NCI-H2196 treated with DMSO at 0.1 percent for 48 hours (cell line): ENCODE results near the gene SPECC1L.

ENCODE experiments used
- DNase-seq: peaks from one replicate; lab custom pipeline; 2025; ENCODE audit not compliant: unreplicated experiment; lab: John Stamatoyannopoulos, UW

The SPECC1L gene

GRCh38 chr22:24358105-24358836 is 87.6 kb downstream of the SPECC1L start:
- DNase-seq: no peak

- no peak for DNase-seq
Measured at GRCh38 chr22:24359452-24360120, 89.0 kb downstream of the SPECC1L start.

- no peak for DNase-seq
Measured at GRCh38 chr22:24361976-24362646, 91.5 kb downstream of the SPECC1L start.

GRCh38 chr22:24363243-24363642 is 92.6 kb downstream of the SPECC1L start:
- DNase-seq: no peak

GRCh38 chr22:24366701-24367100 is 96.1 kb downstream of the SPECC1L start:
- no peak for DNase-seq

- no peak for DNase-seq
Measured at GRCh38 chr22:24367841-24368240, 97.2 kb downstream of the SPECC1L start.

GRCh38 chr22:24370401-24370800 is 99.8 kb downstream of the SPECC1L start:
- no peak for DNase-seq

GRCh38 chr22:24376002-24376401 is 105.4 kb downstream of the SPECC1L start:
- DNase-seq: no peak

GRCh38 chr22:24376586-24376985 is 106.0 kb downstream of the SPECC1L start:
- DNase-seq: no peak

- no peak for DNase-seq
Measured at GRCh38 chr22:24379536-24379935, 108.9 kb downstream of the SPECC1L start.

GRCh38 chr22:24380220-24380904 is 109.7 kb downstream of the SPECC1L start:
- no peak for DNase-seq

GRCh38 chr22:24380905-24381230 is 110.2 kb downstream of the SPECC1L start:
- no peak for DNase-seq

GRCh38 chr22:24383061-24383460 is 112.4 kb downstream of the SPECC1L start:
- DNase-seq: no peak

GRCh38 chr22:24384131-24384530 is 113.5 kb downstream of the SPECC1L start:
- no peak for DNase-seq

- no peak for DNase-seq
Measured at GRCh38 chr22:24386937-24387471, 116.4 kb downstream of the SPECC1L start.

GRCh38 chr22:24389680-24390079 is 119.0 kb downstream of the SPECC1L start:
- no peak for DNase-seq

- DNase-seq: no peak
Measured at GRCh38 chr22:24390156-24390555, 119.5 kb downstream of the SPECC1L start.

- no peak for DNase-seq
Measured at GRCh38 chr22:24390576-24390975, 119.9 kb downstream of the SPECC1L start.

- no peak for DNase-seq
Measured at GRCh38 chr22:24391836-24392217, 121.2 kb downstream of the SPECC1L start.

- no peak for DNase-seq
Measured at GRCh38 chr22:24392218-24392931, 121.7 kb downstream of the SPECC1L start.
